ENCODE data around the gene DENND1B. TPM values are rescaled to one million over a fixed set of nuclear protein-coding genes. Genes with fewer than 3 reads are reported as not detected.

The DENND1B gene
- total and polyA plus RNA-seq, 2 of the 13 experiments (the other 11 are each of a cell fraction or from before 2014, with no cell fraction given), result 2.6 to 5.7 TPM

DNA sequence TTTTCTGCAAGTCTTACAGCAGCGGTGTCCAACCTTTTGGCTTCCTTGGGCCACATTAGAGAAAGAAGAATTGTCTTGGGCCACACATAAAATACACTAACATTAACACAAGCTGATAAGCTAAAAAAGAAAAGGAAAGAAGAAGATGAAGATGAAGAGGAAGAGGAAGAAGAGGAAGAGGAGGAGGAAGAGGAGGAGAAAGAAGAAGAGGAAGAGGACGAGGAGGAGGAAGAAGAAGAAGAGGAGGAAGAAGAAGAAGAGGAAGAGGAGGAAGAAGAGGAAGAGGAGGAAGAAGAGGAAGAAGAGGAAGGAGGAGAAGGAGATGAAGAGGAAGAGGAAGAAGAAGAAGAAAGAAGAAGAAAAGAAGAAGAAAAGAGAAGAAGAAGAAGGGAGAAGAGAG lies 230.7 kb downstream of the DENND1B start:
- WGBS (ENCODE audit: low lambda C conversion rate), result 92% methylated on average over 2 of the region's 2 CpGs
- DNase-seq (ENCODE audit: low spot score) (no peak), ATAC-seq (no peak), FAIRE-seq (no peak)
- Histone ChIP-seq H3K27ac (ENCODE audit: extremely low read length, insufficient read depth, low read length) (no peak overlapping the region), H3K9ac (ENCODE audit: insufficient read depth, low read depth, low read length) (no peak overlapping the region), H3K9me3 (ENCODE audit: low read length) (no peaks in the 10 kb centered on the region), H3K4me2 (ENCODE audit: low read depth, low read length) (no peak overlapping the region), H3K79me2 (ENCODE audit: insufficient read depth, low read length) (no peaks in the 10 kb centered on the region), H2AFZ (ENCODE audit: low read length) (no peak overlapping the region), H3K4me1 (ENCODE audit: insufficient read depth, low read length) (peaks cover 7% of the 10 kb centered on the region; the same call in 1 of the 2 replicates), H3K4me3 (replicated peaks in 1 of 3; ENCODE audit: insufficient read depth in 1 of 3, low read depth in 2 of 3, low read length in 3 of 3) (no peak overlapping the region), H3K27me3 (ENCODE audit: control insufficient read depth in 1 of 2, insufficient read depth in 2 of 2, low read length in 2 of 2) (no peaks in the 10 kb centered on the region; a peak in 1 of 5 replicates), H4K20me1 (ENCODE audit: insufficient read depth, low read length) (no peaks in the 10 kb centered on the region), H3K36me3 (replicated peaks in 1 of 2; ENCODE audit: control insufficient read depth in 1 of 2, insufficient read depth in 2 of 2, low read length in 2 of 2) (no peaks in the 10 kb centered on the region; a peak in 1 of 5 replicates)
- POLR2A ChIA-PET, result no interaction called here
- TF ChIP-seq TCF12 (IDR thresholded peaks at IDR 0.05) (no peak), TCF12 (CRISPR knock-in tag; IDR thresholded peaks at IDR 0.05) (no peak), ZNF543 (CRISPR knock-in tag; IDR thresholded peaks at IDR 0.05) (no peak), NFYC (CRISPR knock-in tag; IDR thresholded peaks at IDR 0.05) (no peak), ZNF713 (CRISPR knock-in tag; IDR thresholded peaks at IDR 0.05) (no peak), ZNF660 (CRISPR knock-in tag; IDR thresholded peaks at IDR 0.05; ENCODE audit: borderline replicate concordance, low read depth) (no peak), ZNF263 (CRISPR knock-in tag; IDR thresholded peaks at IDR 0.05) (no peak), NR1H2 (CRISPR knock-in tag; IDR thresholded peaks at IDR 0.05; ENCODE audit: borderline replicate concordance, low read depth) (no peak)
- BruUV-seq (replicated peaks), result no TSS peak
- CTCF ChIA-PET (ENCODE audit: low intra/inter-chr PET ratio, low total read pairs), result no interaction called here
- intact Hi-C loops (cut with micrococcal nuclease; ENCODE audit: unreplicated experiment) (no loop called here), in situ Hi-C loops (cut with HindIII; ENCODE audit: extremely low pct_ligation_motif_present, low pct_unique_long_range_greater_than_20kb) (no loop called here)

DNA sequence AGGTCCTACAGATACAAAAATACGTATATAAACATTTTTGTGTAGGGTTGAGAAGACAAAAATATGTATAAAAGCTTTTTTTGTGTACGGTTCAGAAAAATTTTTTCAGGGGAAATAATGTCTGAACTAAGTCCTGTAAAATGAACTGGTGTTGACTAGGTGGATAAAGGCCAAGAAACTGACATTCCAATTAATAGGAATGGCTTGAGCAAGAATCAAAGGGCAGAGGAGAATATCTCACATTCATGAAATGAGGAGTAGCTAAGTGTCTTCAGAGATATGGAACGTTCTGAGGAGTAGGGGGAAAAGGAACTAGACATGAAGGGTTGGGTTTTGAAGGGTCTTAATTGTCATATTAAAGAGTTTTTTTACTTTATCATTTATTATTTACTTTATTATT lies 231.2 kb downstream of the DENND1B start:
- BruUV-seq (replicated peaks), result no TSS peak
- TF ChIP-seq ZNF747 (CRISPR knock-in tag; IDR thresholded peaks at IDR 0.05; ENCODE audit: borderline replicate concordance), result no peak
- TF ChIP-seq, protein P1, sequence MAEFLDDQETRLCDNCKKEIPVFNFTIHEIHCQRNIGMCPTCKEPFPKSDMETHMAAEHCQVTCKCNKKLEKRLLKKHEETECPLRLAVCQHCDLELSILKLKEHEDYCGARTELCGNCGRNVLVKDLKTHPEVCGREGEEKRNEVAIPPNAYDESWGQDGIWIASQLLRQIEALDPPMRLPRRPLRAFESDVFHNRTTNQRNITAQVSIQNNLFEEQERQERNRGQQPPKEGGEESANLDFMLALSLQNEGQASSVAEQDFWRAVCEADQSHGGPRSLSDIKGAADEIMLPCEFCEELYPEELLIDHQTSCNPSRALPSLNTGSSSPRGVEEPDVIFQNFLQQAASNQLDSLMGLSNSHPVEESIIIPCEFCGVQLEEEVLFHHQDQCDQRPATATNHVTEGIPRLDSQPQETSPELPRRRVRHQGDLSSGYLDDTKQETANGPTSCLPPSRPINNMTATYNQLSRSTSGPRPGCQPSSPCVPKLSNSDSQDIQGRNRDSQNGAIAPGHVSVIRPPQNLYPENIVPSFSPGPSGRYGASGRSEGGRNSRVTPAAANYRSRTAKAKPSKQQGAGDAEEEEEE (CRISPR knock-in tag; IDR thresholded peaks at IDR 0.05; ENCODE audit: borderline replicate concordance), result no peak
- TF ChIP-seq ESRRA (CRISPR knock-in tag; IDR thresholded peaks at IDR 0.05; ENCODE audit: low read depth), result no peak
- TF ChIP-seq ZNF652 (CRISPR knock-in tag; IDR thresholded peaks at IDR 0.05; ENCODE audit: borderline replicate concordance, low read depth), result no peak
- no peak for TF ChIP-seq PAWR (CRISPR knock-in tag; IDR thresholded peaks at IDR 0.05; ENCODE audit: borderline replicate concordance)
- TF ChIP-seq CENPX (CRISPR knock-in tag; IDR thresholded peaks at IDR 0.05), result no peak
- no peak for TF ChIP-seq AGO2 (optimal IDR thresholded peaks at IDR 0.05; ENCODE audit: low read depth, low read length)
- TF ChIP-seq ZNF552 (CRISPR knock-in tag; IDR thresholded peaks at IDR 0.05; ENCODE audit: borderline replicate concordance), result no peak
- TF ChIP-seq ZNF556 (CRISPR knock-in tag; IDR thresholded peaks at IDR 0.05; ENCODE audit: borderline replicate concordance), result no peak
- no peak for TF ChIP-seq PAX8 (CRISPR knock-in tag; IDR thresholded peaks at IDR 0.05; ENCODE audit: borderline replicate concordance)
- TF ChIP-seq ZNF850 (CRISPR knock-in tag; conservative IDR thresholded peaks at IDR 0.05), result no peak
- no peak for TF ChIP-seq ZSCAN21 (CRISPR knock-in tag; IDR thresholded peaks at IDR 0.05; ENCODE audit: borderline replicate concordance)

More for the DNA sequence above, 231.2 kb downstream of the DENND1B start:
- Histone ChIP-seq H3K4me2 (ENCODE audit: low read depth, low read length) (no peak overlapping the region), H3K27ac (ENCODE audit: extremely low read length, insufficient read depth, low read length) (no peak overlapping the region), H3K79me2 (ENCODE audit: insufficient read depth, low read length) (no peaks in the 10 kb centered on the region), H2AFZ (ENCODE audit: low read length) (no peak overlapping the region), H3K9me3 (ENCODE audit: low read length) (no peaks in the 10 kb centered on the region), H3K27me3 (ENCODE audit: control insufficient read depth in 1 of 2, insufficient read depth in 2 of 2, low read length in 2 of 2) (no peaks in the 10 kb centered on the region; a peak in 1 of 5 replicates), H4K20me1 (ENCODE audit: insufficient read depth, low read length) (no peaks in the 10 kb centered on the region), H3K36me3 (replicated peaks in 1 of 2; ENCODE audit: control insufficient read depth in 1 of 2, insufficient read depth in 2 of 2, low read length in 2 of 2) (no peaks in the 10 kb centered on the region; a peak in 1 of 5 replicates), H3K4me1 (ENCODE audit: insufficient read depth, low read length) (peaks cover 7% of the 10 kb centered on the region; the same call in 1 of the 2 replicates), H3K4me3 (replicated peaks in 1 of 3; ENCODE audit: insufficient read depth in 1 of 3, low read depth in 2 of 3, low read length in 3 of 3) (no peak overlapping the region), H3K9ac (ENCODE audit: insufficient read depth, low read depth, low read length) (no peak overlapping the region)
- in situ Hi-C loops (cut with HindIII; ENCODE audit: extremely low pct_ligation_motif_present, low pct_unique_long_range_greater_than_20kb) (no loop called here), intact Hi-C loops (cut with micrococcal nuclease; ENCODE audit: unreplicated experiment) (no loop called here)
- CTCF ChIA-PET (ENCODE audit: low intra/inter-chr PET ratio, low total read pairs), result no interaction called here
- 95% methylated on average over 3 of the region's 3 CpGs for WGBS (ENCODE audit: low lambda C conversion rate)
- ATAC-seq (no peak), FAIRE-seq (no peak), DNase-seq (ENCODE audit: low spot score) (no peak)
- POLR2A ChIA-PET, result no interaction called here
